Measurements from ENCODE around the gene PRDM4. TPM values are rescaled to one million over a fixed set of nuclear protein-coding genes. Genes with fewer than 3 reads are reported as not detected.
"Not testable (repeated sequence)": the region's sequence is repeated elsewhere in the genome, so short reads cannot be mapped to it uniquely, and the experiment has no call there.

Gene PRDM4
- total and polyA plus RNA-seq, 2 of the 4 experiments (the other 2 are of a cell fraction) = 20.1 to 26.7 TPM

GRCh38 chr12:107705522-107705921 is 55.4 kb downstream of the PRDM4 start:
- dilution Hi-C loops (cut with HindIII; ENCODE audit: low sequenced_read_pairs, unreplicated experiment); H4K5ac ChIP-seq (ENCODE audit: low read depth, low read length); H3K4me1 ChIP-seq (ENCODE audit: control insufficient read depth, insufficient read depth, low read length); H3K79me1 ChIP-seq (ENCODE audit: low read depth in 1 of 2, low read length in 2 of 2); H3K27me3 ChIP-seq (ENCODE audit: control insufficient read depth, insufficient read depth, low read length); H3K4me2 ChIP-seq (ENCODE audit: low read depth, low read length); H3K14ac ChIP-seq (replicated peaks; ENCODE audit: low read depth, low read length); H3K4me3 ChIP-seq (ENCODE audit: insufficient read depth, low read depth, low read length); H2BK20ac ChIP-seq (ENCODE audit: low read depth, low read length); H4K91ac ChIP-seq (ENCODE audit: insufficient read depth, low read depth, low read length); intact Hi-C loops (cut with micrococcal nuclease); H3K9me3 ChIP-seq (ENCODE audit: control insufficient read depth, insufficient read depth, low read length); H3K4ac ChIP-seq (ENCODE audit: low read depth, low read length); BruUV-seq (replicated peaks); H3K27ac ChIP-seq (ENCODE audit: insufficient read depth, low read length); H2BK120ac ChIP-seq (ENCODE audit: low read depth, low read length); H2BK15ac ChIP-seq (ENCODE audit: low read depth, low read length); H3K9me1 ChIP-seq (ENCODE audit: insufficient read depth, low read length); H4K8ac ChIP-seq (ENCODE audit: low read depth in 2 of 2, low read length in 2 of 2); H3K23ac ChIP-seq (ENCODE audit: low read depth, low read length); H3K18ac ChIP-seq (ENCODE audit: low read depth, low read length); ATAC-seq (ENCODE audit: low read depth); H4K20me1 ChIP-seq (ENCODE audit: insufficient read depth, low read length); DNase-seq; H2AK5ac ChIP-seq (ENCODE audit: low read depth, low read length); H2AK9ac ChIP-seq (replicated peaks; ENCODE audit: low read depth, low read length, poor library complexity); H2AFZ ChIP-seq (replicated peaks; ENCODE audit: low read length, poor library complexity); H2BK5ac ChIP-seq (ENCODE audit: low read depth, low read length, poor library complexity, severe bottlenecking); in situ Hi-C loops (cut with MboI; ENCODE audit: low sequenced_read_pairs); H3K9ac ChIP-seq (ENCODE audit: low read depth, low read length); POLR2A ChIA-PET (ENCODE audit: unreplicated experiment); CTCF ChIA-PET; H3K56ac ChIP-seq (ENCODE audit: extremely low read depth, insufficient read depth, low read length): not testable (repeated sequence)
- peaks cover 28% of the 10 kb centered on the region for H3K36me3 ChIP-seq (ENCODE audit: control insufficient read depth, insufficient read depth, low read length)
- no CpG with 5 or more reads among the region's 5 CpGs for WGBS, 2 experiments (ENCODE audit: extremely low coverage in 2 of 2, insufficient read length in 1 of 2)
